Measurements from ENCODE around the gene DPH3. TPM values are rescaled to one million over a fixed set of nuclear protein-coding genes. Genes with fewer than 3 reads are reported as not detected.

The DPH3 gene
- total RNA-seq, 4 donors from 2014 or later, result 4.6 to 8.1 (median 5.7) TPM

GRCh38 chr3:16301507-16301906 is 36.8 kb upstream of the DPH3 start:
- TF ChIP-seq CTCF (IDR thresholded peaks at IDR 0.05), result no peak
- no peak for TF ChIP-seq POLR2A (IDR thresholded peaks at IDR 0.05)
- no peak for DNase-seq (ENCODE audit: low spot score in 2 of 2)
- intact Hi-C loops (cut with DNase I; ENCODE audit: low total_unique reads), result no loop called here
- H3K4me3 ChIP-seq (ENCODE audit: low read depth, poor library complexity, severe bottlenecking), result no peak overlapping the region
- 57 to 61% methylated on average over 6 of the region's 6 CpGs for WGBS, 2 donors

GRCh38 chr3:16300881-16301359 is 36.2 kb upstream of the DPH3 start:
- no peak overlapping the region for H3K4me3 ChIP-seq (ENCODE audit: low read depth, poor library complexity, severe bottlenecking)
- 86 to 90% methylated on average over 2 of the region's 2 CpGs for WGBS, 2 donors
- no peak for DNase-seq (ENCODE audit: low spot score in 2 of 2)
- no peak for TF ChIP-seq CTCF (IDR thresholded peaks at IDR 0.05)
- TF ChIP-seq POLR2A (IDR thresholded peaks at IDR 0.05), result no peak
- intact Hi-C loops (cut with DNase I; ENCODE audit: low total_unique reads), result no loop called here

- 82 to 88% methylated on average over 2 of the region's 2 CpGs for WGBS, 2 donors
- DNase-seq (ENCODE audit: low spot score in 2 of 2), result no peak
- TF ChIP-seq POLR2A (IDR thresholded peaks at IDR 0.05) (no peak), CTCF (IDR thresholded peaks at IDR 0.05) (no peak)
- no peak overlapping the region for H3K4me3 ChIP-seq (ENCODE audit: low read depth, poor library complexity, severe bottlenecking)
- intact Hi-C loops (cut with DNase I; ENCODE audit: low total_unique reads), result no loop called here
Observed at GRCh38 chr3:16300307-16300706, 35.6 kb upstream of the DPH3 start.

GRCh38 chr3:16299746-16300145 is 35.0 kb upstream of the DPH3 start:
- TF ChIP-seq CTCF (IDR thresholded peaks at IDR 0.05), result no peak
- TF ChIP-seq POLR2A (IDR thresholded peaks at IDR 0.05), result no peak
- WGBS, 2 donors, result 72 to 79% methylated on average over 3 of the region's 3 CpGs
- DNase-seq (ENCODE audit: low spot score in 2 of 2), result no peak
- intact Hi-C loops (cut with DNase I; ENCODE audit: low total_unique reads), result no loop called here
- H3K4me3 ChIP-seq (ENCODE audit: low read depth, poor library complexity, severe bottlenecking), result no peak overlapping the region

- DNase-seq (ENCODE audit: low spot score in 2 of 2), result no peak
- H3K4me3 ChIP-seq (ENCODE audit: low read depth, poor library complexity, severe bottlenecking), result no peak overlapping the region
- 50 to 52% methylated on average over 6 of the region's 6 CpGs for WGBS, 2 donors
- no peak for TF ChIP-seq POLR2A (IDR thresholded peaks at IDR 0.05)
- no peak for TF ChIP-seq CTCF (IDR thresholded peaks at IDR 0.05)
- intact Hi-C loops (cut with DNase I; ENCODE audit: low total_unique reads), result no loop called here
Observed at GRCh38 chr3:16298891-16299290, 34.1 kb upstream of the DPH3 start.
